Nephron progenitor cell (in vitro differentiated cells): ENCODE results near the gene PPP6R3.
"Not testable (repeated sequence)": the region's sequence is repeated elsewhere in the genome, so short reads cannot be mapped to it uniquely, and the experiment has no call there.

ENCODE experiments used
- DNase-seq: peaks from one replicate; pipeline ENCODE4 v3.0.0; 2021
- H3K27ac Mint-ChIP-seq: 2 replicates; pipeline ENCODE4 v1.8.0; 2021; ENCODE audit warnings: mild to moderate bottlenecking, moderate library complexity, mixed read lengths
- H3K27me3 Mint-ChIP-seq: 2 replicates; pipeline ENCODE4 v1.8.0; 2021; ENCODE audit warnings: mild to moderate bottlenecking, low read depth, mixed read lengths; ENCODE audit not compliant: poor library complexity
- H3K36me3 Mint-ChIP-seq: 2 replicates; pipeline ENCODE4 v1.8.0; 2021; ENCODE audit warnings: low read depth, mixed read lengths
- H3K4me1 Mint-ChIP-seq: 2 replicates; pipeline ENCODE4 v1.8.0; 2021; ENCODE audit warnings: mixed read lengths
- H3K4me3 Mint-ChIP-seq: 2 replicates; pipeline ENCODE4 v1.8.0; 2021; ENCODE audit warnings: mild to moderate bottlenecking, moderate library complexity, mixed read lengths
- H3K9me3 Mint-ChIP-seq: 2 replicates; pipeline ENCODE4 v1.8.0; 2021; ENCODE audit warnings: mild to moderate bottlenecking, moderate library complexity, mixed read lengths
- TF ChIP-seq, protein P1 (sequence below): fragments of 200-600 bp; sonication (generic); IDR thresholded peaks from 2 replicates; pipeline ENCODE4 v1.5.0; 2021; ENCODE audit warnings: antibody characterized with exemption

PPP6R3 gene

DNA sequence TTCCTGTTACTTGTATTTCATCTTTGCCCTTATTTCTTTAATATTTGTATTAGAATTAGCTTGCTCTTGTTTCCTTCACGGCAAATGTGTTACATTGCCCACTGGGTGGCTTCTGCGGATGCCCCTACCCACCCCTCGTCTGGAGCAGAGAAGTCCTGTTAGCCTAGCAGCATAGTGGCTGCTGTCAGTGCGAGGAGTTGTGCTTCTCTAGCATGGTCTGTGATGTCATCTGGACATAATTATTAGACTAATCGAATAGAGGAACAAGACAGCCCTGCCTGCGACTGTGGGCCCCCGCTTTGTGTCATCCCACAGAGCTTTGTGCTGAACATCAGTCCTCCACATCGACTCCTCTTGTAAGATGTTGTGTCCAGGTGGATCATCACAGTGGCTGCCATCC is 74.5 kb downstream of the PPP6R3 start:
- TF ChIP-seq, protein P1, sequence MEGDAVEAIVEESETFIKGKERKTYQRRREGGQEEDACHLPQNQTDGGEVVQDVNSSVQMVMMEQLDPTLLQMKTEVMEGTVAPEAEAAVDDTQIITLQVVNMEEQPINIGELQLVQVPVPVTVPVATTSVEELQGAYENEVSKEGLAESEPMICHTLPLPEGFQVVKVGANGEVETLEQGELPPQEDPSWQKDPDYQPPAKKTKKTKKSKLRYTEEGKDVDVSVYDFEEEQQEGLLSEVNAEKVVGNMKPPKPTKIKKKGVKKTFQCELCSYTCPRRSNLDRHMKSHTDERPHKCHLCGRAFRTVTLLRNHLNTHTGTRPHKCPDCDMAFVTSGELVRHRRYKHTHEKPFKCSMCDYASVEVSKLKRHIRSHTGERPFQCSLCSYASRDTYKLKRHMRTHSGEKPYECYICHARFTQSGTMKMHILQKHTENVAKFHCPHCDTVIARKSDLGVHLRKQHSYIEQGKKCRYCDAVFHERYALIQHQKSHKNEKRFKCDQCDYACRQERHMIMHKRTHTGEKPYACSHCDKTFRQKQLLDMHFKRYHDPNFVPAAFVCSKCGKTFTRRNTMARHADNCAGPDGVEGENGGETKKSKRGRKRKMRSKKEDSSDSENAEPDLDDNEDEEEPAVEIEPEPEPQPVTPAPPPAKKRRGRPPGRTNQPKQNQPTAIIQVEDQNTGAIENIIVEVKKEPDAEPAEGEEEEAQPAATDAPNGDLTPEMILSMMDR, result no peak
- no peaks in the 10 kb centered on the region for H3K9me3 Mint-ChIP-seq
- no peak overlapping the region for H3K4me3 Mint-ChIP-seq
- H3K27ac Mint-ChIP-seq, result peak overlapping the region; percentile 57
- no peak for DNase-seq
- no peaks in the 10 kb centered on the region for H3K27me3 Mint-ChIP-seq
- H3K4me1 Mint-ChIP-seq, result peaks cover 26% of the 10 kb centered on the region
- peaks cover 34% of the 10 kb centered on the region for H3K36me3 Mint-ChIP-seq

DNA sequence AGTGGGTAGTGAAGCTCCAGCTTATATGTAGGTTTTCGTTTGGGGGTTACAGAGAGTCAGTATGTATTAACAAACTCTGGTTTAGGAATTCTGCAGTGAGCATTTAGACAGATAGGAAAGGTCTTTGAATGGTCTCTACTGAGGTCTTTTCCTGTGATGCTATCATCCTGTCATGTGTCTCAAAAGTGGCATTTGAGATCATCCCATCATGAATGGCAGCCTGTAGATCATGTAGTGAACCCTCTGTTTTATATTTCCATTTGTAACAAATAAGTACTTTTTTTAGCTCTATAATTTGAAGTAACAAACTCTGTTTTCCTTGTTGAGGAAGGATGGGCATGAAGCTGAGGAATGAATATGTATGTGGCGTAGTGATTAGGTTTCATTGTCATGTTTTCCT is 76.2 kb downstream of the PPP6R3 start:
- TF ChIP-seq, protein P1, result no peak
- no peaks in the 10 kb centered on the region for H3K27me3 Mint-ChIP-seq
- H3K27ac Mint-ChIP-seq, result no peak overlapping the region
- no peak for DNase-seq
- H3K4me3 Mint-ChIP-seq, result no peak overlapping the region
- peaks cover 46% of the 10 kb centered on the region for H3K36me3 Mint-ChIP-seq
- H3K9me3 Mint-ChIP-seq, result no peaks in the 10 kb centered on the region
- peaks cover 38% of the 10 kb centered on the region for H3K4me1 Mint-ChIP-seq

GRCh38 chr11:68538025-68538424 is 77.5 kb downstream of the PPP6R3 start:
- H3K4me3 Mint-ChIP-seq, result no peak overlapping the region
- H3K27me3 Mint-ChIP-seq, result no peaks in the 10 kb centered on the region
- no peaks in the 10 kb centered on the region for H3K9me3 Mint-ChIP-seq
- H3K27ac Mint-ChIP-seq, result no peak overlapping the region
- peaks cover 42% of the 10 kb centered on the region for H3K4me1 Mint-ChIP-seq
- TF ChIP-seq, protein P1, result no peak
- DNase-seq, result no peak
- H3K36me3 Mint-ChIP-seq, result peaks cover 58% of the 10 kb centered on the region

DNA sequence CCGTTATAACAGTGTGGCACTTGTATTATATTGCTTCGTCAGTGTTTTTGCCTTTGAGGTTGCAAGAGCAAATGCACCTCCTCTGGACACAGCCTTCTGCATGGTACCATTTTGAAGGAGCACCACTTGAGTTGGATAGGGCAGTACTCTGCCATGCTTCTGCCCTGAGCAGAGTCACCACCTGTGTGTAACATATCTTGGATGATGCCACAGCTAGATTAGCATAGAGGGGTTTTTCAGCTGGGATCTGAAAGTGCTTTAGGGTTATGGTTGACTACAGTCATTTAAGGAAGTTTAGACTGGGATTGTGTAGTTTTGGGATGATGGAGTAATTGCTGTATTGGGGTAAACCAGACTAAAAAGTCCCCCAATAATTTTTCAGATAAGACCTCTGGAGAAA is 78.8 kb downstream of the PPP6R3 start:
- Mint-ChIP-seq H3K27ac (peak overlapping the region; percentile 57), H3K4me1 (peaks cover 42% of the 10 kb centered on the region), H3K4me3 (no peak overlapping the region), H3K36me3 (peaks cover 67% of the 10 kb centered on the region), H3K27me3 (no peaks in the 10 kb centered on the region), H3K9me3 (no peaks in the 10 kb centered on the region)
- no peak for DNase-seq
- TF ChIP-seq, protein P1, result no peak

DNA sequence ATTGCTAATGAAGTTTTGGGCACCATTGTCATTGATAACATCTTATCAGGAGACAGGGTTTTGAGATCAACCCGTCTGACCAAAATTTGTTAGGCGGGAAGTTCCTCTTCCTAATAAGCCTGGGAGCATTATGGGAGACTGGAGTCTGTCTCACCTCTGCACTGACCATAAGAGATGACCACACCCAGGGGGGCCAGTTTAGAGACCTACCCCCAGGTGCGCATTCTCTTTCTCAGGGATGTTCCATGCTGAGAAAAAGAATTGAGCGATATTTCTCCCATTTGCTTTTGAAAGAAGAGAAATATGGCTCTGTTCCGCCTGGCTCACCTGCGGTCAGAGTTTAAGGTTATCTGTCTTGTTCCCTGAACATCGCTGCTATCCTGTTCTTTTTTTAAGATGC is 80.0 kb downstream of the PPP6R3 start:
- not testable (repeated sequence) for H3K4me3 Mint-ChIP-seq, H3K27ac Mint-ChIP-seq, DNase-seq, H3K9me3 Mint-ChIP-seq, H3K27me3 Mint-ChIP-seq
- Mint-ChIP-seq H3K36me3 (peaks cover 67% of the 10 kb centered on the region), H3K4me1 (peaks cover 36% of the 10 kb centered on the region)

DNA sequence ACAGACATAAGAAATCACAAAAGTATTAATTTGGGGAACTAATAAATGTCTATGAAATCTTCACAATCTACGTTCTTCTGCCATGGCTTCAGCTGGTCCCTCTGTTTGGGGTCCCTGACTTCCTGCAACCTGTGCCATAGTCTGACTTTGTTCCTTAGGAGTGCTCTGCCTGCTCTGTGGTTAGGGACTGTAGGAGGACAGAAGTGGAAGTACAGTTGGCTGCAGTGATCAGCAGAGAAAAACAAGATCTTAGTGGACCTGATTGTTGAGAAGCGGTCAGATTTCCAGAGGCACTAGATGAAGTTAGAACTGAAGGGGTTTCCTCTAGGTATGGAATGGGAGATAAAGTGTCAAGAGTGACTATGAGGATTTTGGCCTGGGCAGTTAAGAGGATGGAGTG is 80.6 kb downstream of the PPP6R3 start:
- peaks cover 68% of the 10 kb centered on the region for H3K36me3 Mint-ChIP-seq
- no peak for DNase-seq
- H3K9me3 Mint-ChIP-seq, result no peaks in the 10 kb centered on the region
- TF ChIP-seq, protein P1, result no peak
- H3K4me1 Mint-ChIP-seq, result peaks cover 30% of the 10 kb centered on the region
- peak overlapping the region; percentile 4 for H3K27ac Mint-ChIP-seq
- no peak overlapping the region for H3K4me3 Mint-ChIP-seq
- H3K27me3 Mint-ChIP-seq, result no peaks in the 10 kb centered on the region
